ENCODE results near the gene SPI1.

DNA sequence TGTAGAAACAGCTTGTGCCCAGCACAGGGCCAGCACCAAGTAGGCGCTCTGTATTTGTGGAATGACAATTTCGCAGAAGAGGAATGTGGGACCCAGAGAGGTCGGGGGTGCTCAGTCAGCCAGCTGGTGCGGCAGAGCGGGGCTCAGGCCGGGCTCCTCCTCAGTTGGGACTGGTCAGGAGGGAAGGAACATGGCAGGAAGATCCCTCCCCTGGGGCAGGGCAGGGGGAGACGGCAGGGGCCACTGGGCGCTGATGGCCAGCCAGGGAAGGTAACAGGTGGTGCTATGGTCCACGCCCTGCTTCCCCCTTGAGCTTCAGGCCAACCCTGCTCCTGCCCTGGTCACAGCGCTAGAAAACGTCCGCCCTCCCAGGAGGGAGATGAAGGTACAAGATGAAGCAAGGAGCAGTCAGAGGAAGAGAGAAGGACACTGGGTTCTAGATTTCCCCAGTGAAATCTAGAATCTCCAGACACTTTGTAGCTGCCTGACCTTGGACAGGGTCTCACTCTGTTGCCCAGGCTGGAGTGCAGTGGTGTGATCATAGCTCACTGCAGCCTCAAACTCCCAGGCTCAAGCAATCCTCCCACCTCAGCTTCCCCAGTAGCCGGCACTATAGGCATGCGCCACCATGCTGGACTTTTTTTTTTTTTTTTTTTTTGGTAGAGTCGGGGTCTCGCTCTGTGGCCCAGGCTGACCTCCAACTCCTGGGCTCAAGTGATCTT, 13.5 kb upstream of the SPI1 start:
- TF ChIP-seq, protein P1, sequence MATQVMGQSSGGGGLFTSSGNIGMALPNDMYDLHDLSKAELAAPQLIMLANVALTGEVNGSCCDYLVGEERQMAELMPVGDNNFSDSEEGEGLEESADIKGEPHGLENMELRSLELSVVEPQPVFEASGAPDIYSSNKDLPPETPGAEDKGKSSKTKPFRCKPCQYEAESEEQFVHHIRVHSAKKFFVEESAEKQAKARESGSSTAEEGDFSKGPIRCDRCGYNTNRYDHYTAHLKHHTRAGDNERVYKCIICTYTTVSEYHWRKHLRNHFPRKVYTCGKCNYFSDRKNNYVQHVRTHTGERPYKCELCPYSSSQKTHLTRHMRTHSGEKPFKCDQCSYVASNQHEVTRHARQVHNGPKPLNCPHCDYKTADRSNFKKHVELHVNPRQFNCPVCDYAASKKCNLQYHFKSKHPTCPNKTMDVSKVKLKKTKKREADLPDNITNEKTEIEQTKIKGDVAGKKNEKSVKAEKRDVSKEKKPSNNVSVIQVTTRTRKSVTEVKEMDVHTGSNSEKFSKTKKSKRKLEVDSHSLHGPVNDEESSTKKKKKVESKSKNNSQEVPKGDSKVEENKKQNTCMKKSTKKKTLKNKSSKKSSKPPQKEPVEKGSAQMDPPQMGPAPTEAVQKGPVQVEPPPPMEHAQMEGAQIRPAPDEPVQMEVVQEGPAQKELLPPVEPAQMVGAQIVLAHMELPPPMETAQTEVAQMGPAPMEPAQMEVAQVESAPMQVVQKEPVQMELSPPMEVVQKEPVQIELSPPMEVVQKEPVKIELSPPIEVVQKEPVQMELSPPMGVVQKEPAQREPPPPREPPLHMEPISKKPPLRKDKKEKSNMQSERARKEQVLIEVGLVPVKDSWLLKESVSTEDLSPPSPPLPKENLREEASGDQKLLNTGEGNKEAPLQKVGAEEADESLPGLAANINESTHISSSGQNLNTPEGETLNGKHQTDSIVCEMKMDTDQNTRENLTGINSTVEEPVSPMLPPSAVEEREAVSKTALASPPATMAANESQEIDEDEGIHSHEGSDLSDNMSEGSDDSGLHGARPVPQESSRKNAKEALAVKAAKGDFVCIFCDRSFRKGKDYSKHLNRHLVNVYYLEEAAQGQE (IDR thresholded peaks at IDR 0.05; ENCODE audit: insufficient read depth in 1 of 2, low read depth in 2 of 2, low read length in 2 of 2), result no peak
- TF ChIP-seq TAF1 (IDR thresholded peaks at IDR 0.05; ENCODE audit: borderline replicate concordance, insufficient read depth, low read length) (no peak), SIN3A (IDR thresholded peaks at IDR 0.05; ENCODE audit: borderline replicate concordance, insufficient read depth, low read length) (no peak), POLR2AphosphoS5 (IDR thresholded peaks at IDR 0.05; ENCODE audit: low read depth, low read length) (no peak), FOXP2 (optimal IDR thresholded peaks at IDR 0.05; ENCODE audit: borderline replicate concordance, extremely low read depth, extremely low read length, insufficient read depth) (no peak)
